T47D (cell line): ENCODE measurements around the gene GALP.
"Not testable (repeated sequence)": the region's sequence is repeated elsewhere in the genome, so short reads cannot be mapped to it uniquely, and the experiment has no call there.

Source experiments
- DNase-seq, 2 experiments: peaks; one replicate each; pipeline versions ENCODE4 v3.0.0 to v3.0.0-alpha.2; 2011 to 2012; ENCODE audit warnings: low read depth in 1 of 2, low spot score in 1 of 2
- JUND ChIP-seq: IDR thresholded peaks from 2 replicates; pipeline ENCODE4 v1.6.1; 2012; ENCODE audit warnings: low read depth
- in situ Hi-C: cut with HindIII; loops from 2 replicates; pipeline ENCODE4 v1.10.0; 2016; ENCODE audit warnings: low sequenced_read_pairs, low pct_unique_long_range_greater_than_20kb

GALP gene

DNA sequence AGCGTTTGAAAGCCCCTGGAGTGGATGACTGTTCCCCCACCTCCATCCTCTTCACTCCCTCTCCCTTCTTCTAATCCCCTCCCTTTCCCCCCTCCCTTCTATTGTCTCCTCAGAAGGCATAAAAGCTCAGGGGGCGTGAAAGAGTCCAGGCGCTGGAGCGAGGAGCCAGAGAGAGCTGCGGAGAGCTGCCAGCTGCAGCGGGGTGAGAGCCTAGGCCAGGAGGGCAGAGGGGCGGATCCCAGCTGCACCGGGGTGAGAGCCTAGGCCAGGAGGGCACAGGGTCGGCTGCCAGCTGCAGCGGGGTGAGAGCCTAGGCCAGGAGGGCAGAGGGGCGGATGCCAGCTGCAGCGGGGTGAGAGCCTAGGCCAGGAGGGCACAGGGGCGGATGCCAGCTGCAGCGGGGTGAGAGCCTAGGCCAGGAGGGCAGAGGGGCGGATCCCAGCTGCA lies at the start of gene GALP:
Gene GALP, plus strand, starts transcription at position 148 of the 447 bp plus-strand sequence. CDS start 1,101 bp downstream, outside the sequence.
- DNase-seq, in situ Hi-C loops: not testable (repeated sequence)

GRCh38 chr19:56126983-56127780 lies 48.6 kb upstream of the GALP start:
- in situ Hi-C loops, result no loop called here
- TF ChIP-seq JUND, result no peak
- DNase-seq, result no peak

DNA sequence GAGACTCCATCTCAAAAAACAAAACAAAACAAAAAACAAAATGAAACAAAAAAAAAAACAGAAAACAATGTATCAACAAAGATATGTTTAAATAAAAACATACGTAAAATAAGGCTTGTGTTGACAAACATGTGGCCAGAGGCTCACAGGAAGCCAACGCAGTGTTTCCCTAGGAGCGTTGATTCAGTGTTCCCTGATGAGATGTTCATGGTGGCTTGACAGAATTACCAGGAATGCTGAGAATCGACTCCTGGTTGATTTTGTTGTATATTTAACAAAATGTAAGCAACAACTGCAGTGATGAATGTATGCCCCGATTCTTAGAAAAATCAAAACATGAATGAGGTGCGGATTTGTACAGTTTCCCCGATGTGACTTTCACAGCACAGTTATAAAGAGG lies 45.8 kb upstream of the GALP start:
- TF ChIP-seq JUND, result no peak
- in situ Hi-C loops, result no loop called here
- DNase-seq, result no peak

GRCh38 chr19:56131651-56132050 lies 44.2 kb upstream of the GALP start:
- no peak for DNase-seq
- TF ChIP-seq JUND, result no peak
- in situ Hi-C loops, result no loop called here

GRCh38 chr19:56132316-56132822 lies 43.4 kb upstream of the GALP start:
- no peak for TF ChIP-seq JUND
- in situ Hi-C loops, result no loop called here
- DNase-seq, result peak in 1 of 2 experiments; percentile 71

DNA sequence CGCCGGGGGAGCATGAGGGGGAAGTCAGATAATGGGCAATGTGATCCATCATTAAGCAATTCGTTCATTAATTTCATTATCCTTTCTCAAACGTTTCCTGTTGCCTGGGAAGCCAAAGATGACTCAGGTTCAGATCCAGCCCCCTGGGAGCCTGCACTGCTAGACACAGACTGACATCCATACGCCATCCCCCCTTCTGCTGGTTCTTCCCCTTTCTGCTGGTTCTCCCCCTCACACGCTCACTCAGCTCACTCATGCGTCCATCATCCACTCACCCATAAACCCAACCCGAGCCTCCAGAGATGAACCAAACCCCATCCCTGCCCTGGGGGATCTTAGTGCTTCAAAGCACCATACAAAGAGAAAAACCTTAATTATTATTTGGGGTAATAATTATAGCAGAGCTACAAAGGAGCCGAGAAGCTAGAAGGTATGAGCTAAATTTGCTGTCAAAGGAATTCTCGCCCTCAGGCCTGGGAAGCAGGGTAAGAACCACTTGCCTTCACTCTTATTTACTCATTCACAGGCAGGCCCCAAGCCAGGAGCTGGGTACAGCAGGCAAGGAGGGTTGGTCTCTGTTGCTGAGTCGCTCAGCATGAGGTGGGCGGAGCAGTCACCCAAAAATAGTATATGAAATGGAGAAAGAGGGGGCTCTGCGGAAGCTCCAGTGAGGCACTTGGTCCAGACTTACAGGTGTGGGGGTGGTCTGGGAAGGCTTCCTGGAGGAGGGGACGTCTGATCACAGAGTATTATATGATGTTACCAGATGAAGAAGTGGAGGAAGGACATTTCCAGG lies 41.8 kb upstream of the GALP start:
- peak in 1 of 2 experiments; percentile 91 for DNase-seq
- in situ Hi-C loops, result no loop called here
- TF ChIP-seq JUND, result no peak

DNA sequence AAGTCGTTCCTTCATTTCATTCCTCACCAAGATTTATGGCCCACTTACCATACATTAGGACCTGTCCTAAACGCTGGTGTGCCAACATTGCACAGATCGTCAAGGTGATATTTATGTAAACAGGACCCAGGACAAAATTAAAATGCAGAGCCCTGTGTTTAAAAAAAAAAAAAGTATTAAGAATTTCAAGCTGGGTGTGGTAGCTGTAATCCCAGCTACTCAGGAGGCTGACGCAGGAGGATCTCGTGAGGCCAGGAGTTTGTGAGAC lies 41.2 kb upstream of the GALP start:
- TF ChIP-seq JUND, result no peak
- in situ Hi-C loops, result no loop called here
- peak in 1 of 2 experiments; percentile 81 for DNase-seq

DNA sequence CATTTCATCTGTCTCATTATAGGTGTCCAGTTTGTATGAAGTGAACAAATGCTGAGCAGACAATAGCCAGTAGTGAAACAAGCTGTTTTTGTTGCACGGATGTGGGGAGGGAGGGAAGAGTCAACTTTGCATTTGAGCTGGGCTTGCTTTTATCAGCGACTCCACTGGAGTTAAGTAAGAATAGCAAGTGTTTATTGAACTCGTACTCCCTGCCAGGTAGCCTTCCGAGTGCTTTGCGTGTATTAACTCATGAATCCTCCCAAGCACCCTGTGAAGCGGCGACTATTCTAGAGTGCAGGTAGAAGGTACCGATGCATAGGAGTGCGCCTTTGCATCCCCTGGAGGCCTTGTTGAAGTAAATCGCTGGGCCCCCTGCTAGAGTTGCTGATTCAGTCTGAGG lies 39.4 kb upstream of the GALP start:
- TF ChIP-seq JUND, result no peak
- no peak for DNase-seq
- in situ Hi-C loops, result no loop called here

DNA sequence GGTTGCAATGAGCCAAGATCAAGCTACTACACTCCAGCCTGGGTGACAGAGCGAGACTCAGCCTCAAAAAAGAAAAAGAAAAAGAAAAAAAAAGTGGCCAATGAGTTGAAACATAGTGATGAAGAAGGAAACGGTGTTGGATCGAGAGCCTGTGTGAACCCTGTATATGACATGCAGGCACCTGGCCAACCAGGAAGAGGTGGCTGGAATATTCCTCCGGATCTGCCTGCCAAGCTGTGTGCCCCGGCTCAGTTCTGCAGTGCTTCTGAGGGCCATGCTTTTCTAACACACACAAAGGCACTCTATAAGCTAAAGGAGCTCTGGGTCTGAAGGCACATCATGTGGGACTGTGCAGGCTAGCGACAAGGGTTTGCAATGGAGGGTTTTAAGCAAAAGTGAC lies 38.4 kb upstream of the GALP start:
- peak in 1 of 2 experiments; percentile 81 for DNase-seq
- TF ChIP-seq JUND, result no peak
- in situ Hi-C loops, result no loop called here

- in situ Hi-C loops, result no loop called here
- TF ChIP-seq JUND, result no peak
- peak in 1 of 2 experiments; percentile 69 for DNase-seq
These were observed 37.7 kb upstream of the GALP start for GRCh38 chr19:56138069-56138468.

DNA sequence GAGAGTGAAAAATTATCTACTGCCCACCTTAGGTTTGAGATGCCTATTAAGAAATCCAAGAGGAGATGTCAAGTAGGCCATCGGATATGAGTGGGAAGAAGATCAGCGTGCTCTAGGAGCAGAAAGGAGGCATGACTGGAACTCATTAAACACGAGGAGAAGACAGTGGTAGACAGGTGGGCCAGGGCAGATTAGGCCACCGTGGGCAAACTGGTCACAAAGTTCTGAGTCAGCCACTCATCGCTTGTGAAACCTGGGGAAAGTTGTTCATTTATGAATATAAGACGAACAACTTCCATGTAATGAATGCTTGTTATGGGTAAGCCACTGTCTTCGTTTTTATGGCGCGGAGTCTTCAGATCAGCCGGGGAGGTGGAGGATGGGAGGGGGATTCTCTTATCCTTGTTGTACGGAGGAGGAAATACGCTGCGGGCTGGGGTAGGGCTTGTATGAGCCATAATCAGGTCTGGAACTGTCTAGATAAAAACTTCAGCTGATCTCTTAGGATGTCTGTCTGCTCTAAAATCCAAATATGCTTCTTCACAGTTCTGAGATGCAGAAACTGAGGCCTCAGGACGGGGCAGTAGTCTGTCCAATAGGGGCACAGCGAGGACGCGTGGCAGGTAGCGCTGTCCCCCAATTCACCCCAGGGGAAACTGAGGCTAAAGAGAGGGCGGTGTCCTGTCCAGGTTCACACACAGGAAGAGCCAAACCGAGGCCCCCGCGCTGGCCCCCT lies 35.8 kb upstream of the GALP start:
- in situ Hi-C loops, result no loop called here
- TF ChIP-seq JUND, result no peak
- DNase-seq, result no peak

DNA sequence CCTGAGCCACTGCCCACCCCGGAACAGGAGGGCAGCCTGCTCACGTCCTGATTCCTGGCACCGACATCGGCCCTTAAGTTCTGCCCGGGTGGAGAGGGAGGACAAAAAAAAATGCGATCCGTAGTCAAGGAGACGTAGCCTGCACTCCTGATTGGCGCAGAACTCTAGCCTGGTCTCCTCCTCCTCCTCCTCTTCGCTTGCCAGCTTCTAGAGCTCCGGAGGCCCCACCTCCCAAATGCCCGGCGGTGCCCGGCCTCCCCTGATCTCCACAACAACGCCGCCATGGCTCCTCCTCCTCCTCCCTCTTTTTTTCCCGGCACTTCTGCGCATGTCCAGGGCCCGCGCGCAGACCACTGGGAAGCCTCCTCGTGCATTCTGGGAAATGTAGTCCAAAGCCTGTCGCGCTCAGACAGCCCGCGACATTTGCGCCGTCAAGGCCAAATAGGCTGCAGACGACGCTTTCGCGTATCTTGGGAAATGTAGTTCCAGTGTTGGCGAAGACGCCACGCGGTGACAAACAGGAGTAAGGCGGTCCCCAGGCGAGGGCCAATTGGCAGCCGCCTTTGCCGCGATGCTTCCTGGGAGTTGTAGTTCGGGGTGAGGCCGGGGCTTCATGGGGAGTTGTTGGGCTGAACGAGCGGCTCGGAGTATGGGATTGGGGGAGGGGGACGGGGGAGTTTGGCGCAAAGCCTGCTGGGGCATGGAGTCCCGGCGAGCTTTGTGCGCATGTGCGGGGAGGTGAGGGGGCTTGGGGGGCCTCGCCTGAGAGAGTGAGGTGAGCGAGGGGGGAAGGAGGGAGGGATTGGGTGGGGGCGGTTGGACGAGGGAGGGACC lies 35.0 kb upstream of the GALP start, which contains the start of gene ZNF444:
Gene ZNF444, plus strand, starts transcription at position 705 of the 834 bp plus-strand sequence. CDS start 5,625 bp downstream, outside the sequence.
- DNase-seq, result peak; percentile 87 to 98
- in situ Hi-C loops, result no loop called here
- TF ChIP-seq JUND, result no peak
